ENCODE data around the gene BCL7A. TPM values are rescaled to one million over a fixed set of nuclear protein-coding genes. Genes with fewer than 3 reads are reported as not detected.
A peak's percentile ranks its signal among the peaks of the same experiment; 100 is the strongest.

Gene BCL7A
- total and polyA plus RNA-seq, 2 donors (not counting 1 experiment from before 2014, with no cell fraction given) = 71.0 to 75.9 TPM

DNA sequence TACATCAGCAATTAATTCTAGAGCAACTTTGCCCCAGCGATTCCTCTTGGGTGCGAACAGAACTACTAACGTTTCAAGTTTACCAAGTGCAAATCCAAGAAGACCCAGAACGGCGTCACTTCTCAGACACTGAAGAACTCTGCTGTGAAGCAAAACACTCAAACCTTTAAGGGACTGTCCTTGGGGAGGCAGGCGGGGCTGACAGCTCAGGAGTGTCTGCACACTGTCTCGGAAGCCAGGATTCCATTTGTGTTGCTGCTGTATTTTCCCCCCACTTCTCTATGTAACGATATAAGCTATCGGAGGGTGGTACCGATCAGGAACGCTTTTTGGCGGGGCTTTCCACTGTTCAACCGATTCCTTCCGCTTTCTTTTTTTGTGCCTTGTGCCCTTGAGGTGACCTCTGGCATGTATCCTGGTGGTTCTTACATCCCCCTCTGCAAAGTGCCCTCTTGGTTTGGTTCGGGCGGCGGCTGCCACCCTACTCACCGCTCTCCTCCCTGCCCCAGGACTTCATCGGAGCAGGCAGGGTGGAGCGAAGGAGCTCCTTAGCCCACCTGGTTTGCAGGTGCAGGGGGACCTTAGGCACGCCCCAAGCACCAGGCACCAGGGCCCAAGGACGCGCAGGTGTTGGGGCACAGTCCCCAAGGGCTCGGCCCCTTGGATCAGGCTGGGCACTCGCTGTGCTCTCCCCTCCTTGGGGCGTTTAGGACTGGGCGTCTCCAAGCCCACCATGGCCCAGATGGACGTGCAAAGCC lies 37.7 kb downstream of the BCL7A start:
- Histone ChIP-seq H3K79me2 (ENCODE audit: control insufficient read depth, insufficient read depth, low read length) (peaks cover 11% of the 10 kb centered on the region), H3K36me3 (replicated peaks in 1 of 2; ENCODE audit: control extremely low read depth in 1 of 2, control insufficient read depth in 1 of 2, extremely low read depth in 1 of 2, insufficient read depth in 2 of 2, low read length in 1 of 2) (peaks cover 0 to 62% of the 10 kb centered on the region in 2 experiments), H2AFZ (ENCODE audit: insufficient read depth, low read depth, low read length, poor library complexity, severe bottlenecking) (no peak overlapping the region), H3K4me2 (replicated peaks; ENCODE audit: low read depth, low read length, poor library complexity, severe bottlenecking) (no peak overlapping the region), H3K27me3 (replicated peaks in 1 of 4; ENCODE audit: control extremely low read depth in 1 of 4, control insufficient read depth in 3 of 4, insufficient read depth in 4 of 4, low read length in 3 of 4) (no peaks in the 10 kb centered on the region), H3K9ac (ENCODE audit: low read length) (no peak overlapping the region), H3K27ac (ENCODE audit: low read length in 2 of 2) (no peak overlapping the region), H3K4me1 (ENCODE audit: control insufficient read depth in 2 of 2, insufficient read depth in 2 of 2, low read length in 2 of 2) (peaks cover 5 to 13% of the 10 kb centered on the region in 2 donors), H4K20me1 (ENCODE audit: control insufficient read depth, insufficient read depth, low read length, poor library complexity, severe bottlenecking) (peaks cover 36% of the 10 kb centered on the region), H3K9me3 (ENCODE audit: control extremely low read depth in 1 of 3, control insufficient read depth in 2 of 3, insufficient read depth in 1 of 3, low read length in 2 of 3) (no peaks in the 10 kb centered on the region), H3K4me3 (ENCODE audit: control extremely low read depth in 1 of 5, extremely low read depth in 1 of 5, insufficient read depth in 1 of 5, low read depth in 2 of 5, low read length in 4 of 5) (no peak overlapping the region)
- Mint-ChIP-seq H3K4me3 (no peak overlapping the region), H3K4me1 (peaks cover 19% of the 10 kb centered on the region), H3K27me3 (no peaks in the 10 kb centered on the region), H3K27ac (peak overlapping the region; percentile 29), H3K9me3 (ENCODE audit: insufficient read depth) (no peaks in the 10 kb centered on the region)
- TF ChIP-seq CTCF (IDR thresholded peaks at IDR 0.05) (no peak), EZH2 (IDR thresholded peaks at IDR 0.05; ENCODE audit: borderline replicate concordance, insufficient read depth, low read depth, low read length, poor library complexity, severe bottlenecking) (no peak)
- 97% methylated on average over 27 of the region's 28 CpGs for WGBS (ENCODE audit: insufficient coverage)
- ATAC-seq (ENCODE audit: low read depth) = no peak
- no peak for DNase-seq
- intact Hi-C loops (cut with micrococcal nuclease) = no loop called here
- POLR2A ChIA-PET = interaction anchor here (0.6 kb wide), 1 partner anchor 63 kb away, joined by 3 read pairs; no protein-coding TSS in a partner anchor
- CTCF ChIA-PET = interaction anchor here (1.3 to 1.5 kb wide), 2 partner anchors 9 to 63 kb away, joined by 3 to 5 read pairs; no protein-coding TSS in a partner anchor

DNA sequence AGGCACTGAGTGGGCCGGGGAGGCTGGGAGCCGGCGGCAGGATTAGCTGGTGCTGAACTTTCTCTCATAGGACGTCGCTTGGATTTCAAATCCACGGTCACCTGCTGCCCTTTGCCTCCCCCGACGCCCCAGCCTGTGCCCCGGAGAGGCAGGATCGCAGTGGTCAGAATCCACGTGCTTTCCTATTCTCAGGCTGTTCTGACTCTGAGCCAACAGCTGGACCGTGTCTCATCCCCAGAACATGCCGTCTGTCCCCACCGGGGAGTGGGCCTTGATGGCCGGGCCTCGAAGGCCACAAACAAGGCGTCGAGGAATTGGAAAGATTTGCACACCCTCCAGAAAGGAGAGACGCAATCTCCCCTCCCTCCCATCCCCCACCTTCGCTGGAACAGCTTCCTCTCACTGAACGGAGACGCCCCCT lies 38.4 kb downstream of the BCL7A start:
- no peaks in the 10 kb centered on the region for H3K9me3 ChIP-seq (ENCODE audit: control extremely low read depth in 1 of 3, control insufficient read depth in 2 of 3, insufficient read depth in 1 of 3, low read length in 2 of 3)
- no peak overlapping the region for H3K27ac ChIP-seq (ENCODE audit: low read length in 2 of 2)
- Mint-ChIP-seq H3K4me3 (no peak overlapping the region), H3K4me1 (peaks cover 25% of the 10 kb centered on the region), H3K27ac (no peak overlapping the region), H3K9me3 (ENCODE audit: insufficient read depth) (no peaks in the 10 kb centered on the region), H3K27me3 (no peaks in the 10 kb centered on the region)
- intact Hi-C loops (cut with micrococcal nuclease) = no loop called here
- H3K36me3 ChIP-seq (replicated peaks in 1 of 2; ENCODE audit: control extremely low read depth in 1 of 2, control insufficient read depth in 1 of 2, extremely low read depth in 1 of 2, insufficient read depth in 2 of 2, low read length in 1 of 2) = peaks cover 0 to 54% of the 10 kb centered on the region in 2 experiments
- H4K20me1 ChIP-seq (ENCODE audit: control insufficient read depth, insufficient read depth, low read length, poor library complexity, severe bottlenecking) = peaks cover 29% of the 10 kb centered on the region
- H2AFZ ChIP-seq (ENCODE audit: insufficient read depth, low read depth, low read length, poor library complexity, severe bottlenecking) = no peak overlapping the region
- no peak for DNase-seq
- no peak for ATAC-seq (ENCODE audit: low read depth)
- ChIA-PET POLR2A (interaction anchor here (0.6 kb wide), 1 partner anchor 63 kb away, joined by 3 read pairs; no protein-coding TSS in a partner anchor), CTCF (interaction anchor here (1.2 to 1.5 kb wide), 2 partner anchors 8 to 64 kb away, joined by 3 to 5 read pairs; no protein-coding TSS in a partner anchor)
- peaks cover 4% of the 10 kb centered on the region for H3K79me2 ChIP-seq (ENCODE audit: control insufficient read depth, insufficient read depth, low read length)
- no peaks in the 10 kb centered on the region for H3K27me3 ChIP-seq (replicated peaks in 1 of 4; ENCODE audit: control extremely low read depth in 1 of 4, control insufficient read depth in 3 of 4, insufficient read depth in 4 of 4, low read length in 3 of 4)
- no peak overlapping the region for H3K4me2 ChIP-seq (replicated peaks; ENCODE audit: low read depth, low read length, poor library complexity, severe bottlenecking)
- H3K9ac ChIP-seq (ENCODE audit: low read length) = no peak overlapping the region
- no peak overlapping the region for H3K4me3 ChIP-seq (ENCODE audit: control extremely low read depth in 1 of 5, extremely low read depth in 1 of 5, insufficient read depth in 1 of 5, low read depth in 2 of 5, low read length in 4 of 5)
- TF ChIP-seq CTCF (IDR thresholded peaks at IDR 0.05) = no peak
- TF ChIP-seq EZH2 (IDR thresholded peaks at IDR 0.05; ENCODE audit: borderline replicate concordance, insufficient read depth, low read depth, low read length, poor library complexity, severe bottlenecking) = no peak
- 99% methylated on average over 18 of the region's 22 CpGs for WGBS (ENCODE audit: insufficient coverage)
- H3K4me1 ChIP-seq (ENCODE audit: control insufficient read depth in 2 of 2, insufficient read depth in 2 of 2, low read length in 2 of 2) = peaks cover 5 to 16% of the 10 kb centered on the region in 2 donors

Data from B cell (primary cell).